Measurements from ENCODE around the gene SOS2. TPM values are rescaled to one million over a fixed set of nuclear protein-coding genes. Genes with fewer than 3 reads are reported as not detected.
A peak's percentile ranks its signal among the peaks of the same experiment; 100 is the strongest.

SOS2 gene
- total and polyA plus RNA-seq, 3 experiments from 2014 or later: 16.5 to 20.2 (median 18.4) TPM

GRCh38 chr14:50110323-50111037 lies 120.9 kb downstream of the SOS2 start:
- H3K4me3 Mint-ChIP-seq: peak overlapping the region in 1 of 7 donors; percentile 69
- peak overlapping the region in 4 of 8 donors; percentile 1 to 69 (median 54) for H3K27ac Mint-ChIP-seq
- H3K4me3 ChIP-seq (ENCODE audit: low read length): no peak overlapping the region
- no peaks in the 10 kb centered on the region for H3K27me3 ChIP-seq (ENCODE audit: insufficient read depth, low read length, poor library complexity, severe bottlenecking)
- H3K9me3 ChIP-seq (ENCODE audit: low read length): no peaks in the 10 kb centered on the region
- H3K36me3 Mint-ChIP-seq: peaks cover 0 to 72% (median 7%) of the 10 kb centered on the region in 3 donors
- CTCF ChIA-PET: interaction anchor here (0.7 to 4.9 kb wide), 2 partner anchors 248 to 268 kb away, joined by 3 to 19 read pairs; no protein-coding TSS in a partner anchor
- POLR2A ChIA-PET: no interaction called here
- no peak overlapping the region for H3K27ac ChIP-seq (ENCODE audit: low read depth, low read length)
- peaks cover 16% of the 10 kb centered on the region for H3K4me1 ChIP-seq (ENCODE audit: insufficient read depth, low read length)
- no peaks in the 10 kb centered on the region for H3K27me3 Mint-ChIP-seq
- no peaks in the 10 kb centered on the region for H3K9me3 Mint-ChIP-seq
- no peak for DNase-seq
- H3K36me3 ChIP-seq (ENCODE audit: insufficient read depth, low read length): peaks cover 33% of the 10 kb centered on the region
- peaks cover 11 to 36% (median 23%) of the 10 kb centered on the region in 3 donors for H3K4me1 Mint-ChIP-seq

- Mint-ChIP-seq H3K4me3 (no peak overlapping the region), H3K36me3 (peaks cover 0 to 67% (median 7%) of the 10 kb centered on the region in 3 donors), H3K4me1 (peaks cover 8 to 33% (median 22%) of the 10 kb centered on the region in 3 donors), H3K27ac (peak overlapping the region in 2 of 8 donors; percentile 17 to 40), H3K9me3 (no peaks in the 10 kb centered on the region), H3K27me3 (no peaks in the 10 kb centered on the region)
- H3K4me3 ChIP-seq (ENCODE audit: low read length): no peak overlapping the region
- no peaks in the 10 kb centered on the region for H3K27me3 ChIP-seq (ENCODE audit: insufficient read depth, low read length, poor library complexity, severe bottlenecking)
- CTCF ChIA-PET: interaction anchor here (1.0 to 7.1 kb wide), 2 partner anchors 242 to 248 kb away, joined by 3 to 47 read pairs; no protein-coding TSS in a partner anchor
- POLR2A ChIA-PET: no interaction called here
- H3K27ac ChIP-seq (ENCODE audit: low read depth, low read length): no peak overlapping the region
- peaks cover 8% of the 10 kb centered on the region for H3K4me1 ChIP-seq (ENCODE audit: insufficient read depth, low read length)
- no peaks in the 10 kb centered on the region for H3K9me3 ChIP-seq (ENCODE audit: low read length)
- peaks cover 29% of the 10 kb centered on the region for H3K36me3 ChIP-seq (ENCODE audit: insufficient read depth, low read length)
- DNase-seq: no peak
Observed at GRCh38 chr14:50109342-50109741, 122.0 kb downstream of the SOS2 start.

GRCh38 chr14:50107850-50108249 lies 123.5 kb downstream of the SOS2 start:
- Histone ChIP-seq H3K4me3 (ENCODE audit: low read length) (no peak overlapping the region), H3K36me3 (ENCODE audit: insufficient read depth, low read length) (peaks cover 24% of the 10 kb centered on the region), H3K4me1 (ENCODE audit: insufficient read depth, low read length) (peaks cover 12% of the 10 kb centered on the region), H3K27me3 (ENCODE audit: insufficient read depth, low read length, poor library complexity, severe bottlenecking) (no peaks in the 10 kb centered on the region), H3K9me3 (ENCODE audit: low read length) (no peaks in the 10 kb centered on the region), H3K27ac (ENCODE audit: low read depth, low read length) (no peak overlapping the region)
- H3K4me1 Mint-ChIP-seq: peaks cover 14 to 32% (median 31%) of the 10 kb centered on the region in 3 donors
- DNase-seq: no peak
- no peaks in the 10 kb centered on the region for H3K9me3 Mint-ChIP-seq
- H3K27me3 Mint-ChIP-seq: no peaks in the 10 kb centered on the region
- POLR2A ChIA-PET: interaction anchor here (0.6 to 0.7 kb wide), 2 partner anchors 106 to 254 kb away, joined by 4 read pairs; no protein-coding TSS in a partner anchor
- H3K27ac Mint-ChIP-seq: peak overlapping the region in 4 of 8 donors; percentile 15 to 64 (median 38)
- H3K4me3 Mint-ChIP-seq: no peak overlapping the region
- CTCF ChIA-PET: interaction anchor here (0.8 to 7.1 kb wide), 4 partner anchors 228 to 255 kb away, joined by 3 to 47 read pairs (median 16); partner anchors contain the start of gene NEMF
- peaks cover 0 to 58% (median 5%) of the 10 kb centered on the region in 3 donors for H3K36me3 Mint-ChIP-seq

- Mint-ChIP-seq H3K36me3 (peaks cover 0 to 42% (median 6%) of the 10 kb centered on the region in 3 donors), H3K4me3 (no peak overlapping the region), H3K27me3 (no peaks in the 10 kb centered on the region), H3K9me3 (no peaks in the 10 kb centered on the region), H3K27ac (peak overlapping the region in 4 of 8 donors; percentile 47 to 87 (median 61)), H3K4me1 (peaks cover 12 to 31% (median 29%) of the 10 kb centered on the region in 3 donors)
- CTCF ChIA-PET: interaction anchor here (3.8 to 7.1 kb wide), 4 partner anchors 105 to 244 kb away, joined by 22 to 47 read pairs (median 34); no protein-coding TSS in a partner anchor
- POLR2A ChIA-PET: no interaction called here
- no peak for DNase-seq
- Histone ChIP-seq H3K4me1 (ENCODE audit: insufficient read depth, low read length) (peaks cover 19% of the 10 kb centered on the region), H3K27me3 (ENCODE audit: insufficient read depth, low read length, poor library complexity, severe bottlenecking) (no peaks in the 10 kb centered on the region), H3K4me3 (ENCODE audit: low read length) (no peak overlapping the region), H3K36me3 (ENCODE audit: insufficient read depth, low read length) (peaks cover 11% of the 10 kb centered on the region), H3K9me3 (ENCODE audit: low read length) (no peaks in the 10 kb centered on the region), H3K27ac (ENCODE audit: low read depth, low read length) (no peak overlapping the region)
Observed at GRCh38 chr14:50106178-50106577, 125.2 kb downstream of the SOS2 start.

- H3K36me3 Mint-ChIP-seq: peaks cover 0 to 24% (median 1%) of the 10 kb centered on the region in 3 donors
- Histone ChIP-seq H3K27ac (ENCODE audit: low read depth, low read length) (no peak overlapping the region), H3K27me3 (ENCODE audit: insufficient read depth, low read length, poor library complexity, severe bottlenecking) (no peaks in the 10 kb centered on the region), H3K4me1 (ENCODE audit: insufficient read depth, low read length) (peaks cover 42% of the 10 kb centered on the region), H3K9me3 (ENCODE audit: low read length) (no peaks in the 10 kb centered on the region), H3K4me3 (ENCODE audit: low read length) (no peak overlapping the region), H3K36me3 (ENCODE audit: insufficient read depth, low read length) (peaks cover 3% of the 10 kb centered on the region)
- H3K27me3 Mint-ChIP-seq: no peaks in the 10 kb centered on the region
- POLR2A ChIA-PET: interaction anchor here (0.6 to 1.7 kb wide), 4 partner anchors 42 to 238 kb away, joined by 4 to 6 read pairs (median 4); partner anchors contain the start of gene ARF6
- H3K27ac Mint-ChIP-seq: peak overlapping the region in 7 of 8 donors; percentile 80 to 90 (median 89)
- H3K4me3 Mint-ChIP-seq: peak overlapping the region in 6 of 7 donors; percentile 29 to 81 (median 73)
- DNase-seq: no peak
- peaks cover 28 to 46% (median 41%) of the 10 kb centered on the region in 3 donors for H3K4me1 Mint-ChIP-seq
- no peaks in the 10 kb centered on the region for H3K9me3 Mint-ChIP-seq
- CTCF ChIA-PET: interaction anchor here (0.7 to 7.1 kb wide), 12 partner anchors 15 to 251 kb away, joined by 3 to 47 read pairs (median 14); partner anchors contain the start of gene NEMF
Observed at GRCh38 chr14:50103558-50103957, 127.8 kb downstream of the SOS2 start.

GRCh38 chr14:50101417-50101816 lies 130.0 kb downstream of the SOS2 start:
- H3K9me3 Mint-ChIP-seq: no peaks in the 10 kb centered on the region
- H3K4me3 ChIP-seq (ENCODE audit: low read length): no peak overlapping the region
- peaks cover 37 to 62% (median 53%) of the 10 kb centered on the region in 3 donors for H3K4me1 Mint-ChIP-seq
- H3K4me1 ChIP-seq (ENCODE audit: insufficient read depth, low read length): peaks cover 55% of the 10 kb centered on the region
- H3K36me3 ChIP-seq (ENCODE audit: insufficient read depth, low read length): no peaks in the 10 kb centered on the region
- no peak overlapping the region for H3K27ac ChIP-seq (ENCODE audit: low read depth, low read length)
- ChIA-PET POLR2A (interaction anchor here (0.7 kb wide), 1 partner anchor 234 kb away, joined by 3 read pairs; no protein-coding TSS in a partner anchor), CTCF (interaction anchor here (0.8 to 2.4 kb wide), 10 partner anchors 8 to 248 kb away, joined by 3 to 11 read pairs (median 5); partner anchors contain the start of gene NEMF)
- H3K9me3 ChIP-seq (ENCODE audit: low read length): no peaks in the 10 kb centered on the region
- no peak overlapping the region for H3K4me3 Mint-ChIP-seq
- no peak for DNase-seq
- H3K27me3 Mint-ChIP-seq: no peaks in the 10 kb centered on the region
- no peaks in the 10 kb centered on the region for H3K27me3 ChIP-seq (ENCODE audit: insufficient read depth, low read length, poor library complexity, severe bottlenecking)
- H3K27ac Mint-ChIP-seq: peak overlapping the region in 2 of 8 donors; percentile 74 to 87
- peaks cover 0 to 10% (median 1%) of the 10 kb centered on the region in 3 donors for H3K36me3 Mint-ChIP-seq

GRCh38 chr14:50100805-50101204 lies 130.6 kb downstream of the SOS2 start:
- POLR2A ChIA-PET: interaction anchor here (0.6 to 0.7 kb wide), 2 partner anchors 39 to 224 kb away, joined by 3 read pairs; no protein-coding TSS in a partner anchor
- H3K4me1 ChIP-seq (ENCODE audit: insufficient read depth, low read length): peaks cover 61% of the 10 kb centered on the region
- H3K36me3 ChIP-seq (ENCODE audit: insufficient read depth, low read length): no peaks in the 10 kb centered on the region

More at GRCh38 chr14:50100805-50101204, 130.6 kb downstream of the SOS2 start:
- peaks cover 0 to 7% (median 1%) of the 10 kb centered on the region in 3 donors for H3K36me3 Mint-ChIP-seq
- Histone ChIP-seq H3K27ac (ENCODE audit: low read depth, low read length) (no peak overlapping the region), H3K9me3 (ENCODE audit: low read length) (no peaks in the 10 kb centered on the region), H3K4me3 (ENCODE audit: low read length) (no peak overlapping the region), H3K27me3 (ENCODE audit: insufficient read depth, low read length, poor library complexity, severe bottlenecking) (no peaks in the 10 kb centered on the region)
- H3K27ac Mint-ChIP-seq: peak overlapping the region in 4 of 8 donors; percentile 55 to 87 (median 66)
- no peak for DNase-seq
- no peak overlapping the region for H3K4me3 Mint-ChIP-seq
- H3K4me1 Mint-ChIP-seq: peaks cover 43 to 68% (median 59%) of the 10 kb centered on the region in 3 donors
- H3K9me3 Mint-ChIP-seq: no peaks in the 10 kb centered on the region
- no peaks in the 10 kb centered on the region for H3K27me3 Mint-ChIP-seq
- CTCF ChIA-PET: interaction anchor here (0.8 to 2.4 kb wide), 9 partner anchors 12 to 248 kb away, joined by 3 to 11 read pairs (median 5); partner anchors contain the start of gene NEMF

Data from CD8-positive, alpha-beta memory T cell (primary cell).